GM19397 (cell line): Measurements from ENCODE around the gene E2F4.

Source experiments
- ATAC-seq: cut with Tn5 transposase; IDR thresholded peaks from one replicate; pipeline ENCODE4 v1.9.1; 2021; ENCODE audit warnings: mild to moderate bottlenecking, moderate library complexity; ENCODE audit not compliant: unreplicated experiment

E2F4 gene

GRCh38 chr16:67230809-67231660 is 39.1 kb downstream of the E2F4 start:
- ATAC-seq, result no peak

GRCh38 chr16:67233596-67233995 is 41.6 kb downstream of the E2F4 start:
- ATAC-seq, result no peak

GRCh38 chr16:67234180-67234597 is 42.2 kb downstream of the E2F4 start:
- ATAC-seq, result no peak

GRCh38 chr16:67235816-67236562 is 44.0 kb downstream of the E2F4 start:
- no peak for ATAC-seq

- ATAC-seq, result no peak
Observed at GRCh38 chr16:67236563-67237395, 44.8 kb downstream of the E2F4 start.

GRCh38 chr16:67237396-67238277 is 45.7 kb downstream of the E2F4 start:
- no peak for ATAC-seq

GRCh38 chr16:67238278-67238575 is 46.3 kb downstream of the E2F4 start:
- no peak for ATAC-seq

- no peak for ATAC-seq
Observed at GRCh38 chr16:67238806-67239470, 47.0 kb downstream of the E2F4 start.

- ATAC-seq, result no peak
Observed at GRCh38 chr16:67240506-67240905, 48.6 kb downstream of the E2F4 start.

- no peak for ATAC-seq
Observed at GRCh38 chr16:67241008-67241900, 49.3 kb downstream of the E2F4 start.

GRCh38 chr16:67242138-67242730 is 50.3 kb downstream of the E2F4 start:
- ATAC-seq, result no peak

- ATAC-seq, result no peak
Observed at GRCh38 chr16:67243481-67243880, 51.5 kb downstream of the E2F4 start.

- ATAC-seq, result peak; percentile 45
Observed at GRCh38 chr16:67244387-67245185, 52.6 kb downstream of the E2F4 start.

GRCh38 chr16:67245186-67245585 is 53.2 kb downstream of the E2F4 start:
- ATAC-seq, result no peak

GRCh38 chr16:67245674-67246080 is 53.7 kb downstream of the E2F4 start:
- no peak for ATAC-seq

GRCh38 chr16:67246081-67246755 is 54.3 kb downstream of the E2F4 start:
- peak; percentile 25 for ATAC-seq

- peak; percentile 1 for ATAC-seq
Observed at GRCh38 chr16:67246756-67247191, 54.8 kb downstream of the E2F4 start.
